GM12891 (cell line): ENCODE measurements around the gene PERCC1.

Experiments used
- DNase-seq: peaks from one replicate; pipeline ENCODE4 v3.0.0; 2011; ENCODE audit warnings: low spot score; ENCODE audit not compliant: insufficient read length
- FAIRE-seq: peaks from 2 replicates; lab custom pipeline; 2011; peaks lifted over from hg19 to GRCh38; lab: Jason Lieb, UNC
- PAX5 ChIP-seq: IDR thresholded peaks from 2 replicates; pipeline ENCODE4 v1.6.1; 2011; ENCODE audit warnings: low read length, moderate library complexity, mild to moderate bottlenecking; ENCODE audit not compliant: insufficient read depth, severe bottlenecking
- POLR2A ChIP-seq: IDR thresholded peaks from 2 replicates; pipeline ENCODE4 v1.6.1; 2011; ENCODE audit warnings: low read depth, low read length, control low read depth
- POLR2AphosphoS5 ChIP-seq: IDR thresholded peaks from 2 replicates; pipeline ENCODE4 v1.6.1; 2011; ENCODE audit warnings: low read depth, low read length, control low read depth
- POU2F2 ChIP-seq: IDR thresholded peaks from 2 replicates; pipeline ENCODE4 v1.6.1; 2011; ENCODE audit warnings: low read depth, mild to moderate bottlenecking, control low read depth, low read length, moderate library complexity
- SPI1 ChIP-seq: IDR thresholded peaks from 2 replicates; pipeline ENCODE4 v1.6.1; 2011; ENCODE audit warnings: low read depth, low read length, control low read depth
- TAF1 ChIP-seq: IDR thresholded peaks from 2 replicates; pipeline ENCODE4 v1.6.1; 2011; ENCODE audit warnings: low read depth, low read length, control low read depth

PERCC1 gene

DNA sequence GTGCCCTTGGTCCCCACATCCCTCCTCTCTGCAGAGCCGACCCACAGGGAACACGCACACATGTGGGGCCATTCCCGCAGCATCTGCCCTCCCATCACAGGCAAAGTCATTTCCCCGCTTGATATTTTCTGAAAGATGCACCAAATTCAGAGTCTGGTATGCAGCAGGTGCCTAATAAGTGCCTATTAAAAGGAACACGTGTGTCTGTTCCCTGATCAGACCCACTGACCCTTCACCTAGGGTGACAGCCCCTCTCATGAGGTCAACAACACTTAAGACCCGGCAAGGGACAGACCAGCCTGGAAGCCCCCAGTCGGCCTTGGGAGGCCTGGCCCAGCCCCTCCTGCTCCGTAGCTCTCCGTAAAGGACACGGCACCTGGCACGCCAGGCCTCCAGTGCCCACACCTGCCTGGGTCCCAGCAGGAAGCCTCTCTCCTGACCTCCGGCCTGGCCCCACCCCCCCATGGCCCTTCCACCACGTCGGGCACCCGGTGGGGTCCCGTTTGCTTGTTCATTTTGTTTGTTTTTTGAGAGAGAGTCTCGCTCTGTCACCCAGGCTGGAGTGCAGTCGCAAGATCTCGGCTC, 36.4 kb upstream of the PERCC1 start:
- FAIRE-seq (no peak), DNase-seq (no peak)
- no peak for TF ChIP-seq POU2F2
- no peak for TF ChIP-seq TAF1
- TF ChIP-seq POLR2A: no peak
- TF ChIP-seq POLR2AphosphoS5: no peak
- TF ChIP-seq PAX5: no peak
- TF ChIP-seq SPI1: no peak

DNA sequence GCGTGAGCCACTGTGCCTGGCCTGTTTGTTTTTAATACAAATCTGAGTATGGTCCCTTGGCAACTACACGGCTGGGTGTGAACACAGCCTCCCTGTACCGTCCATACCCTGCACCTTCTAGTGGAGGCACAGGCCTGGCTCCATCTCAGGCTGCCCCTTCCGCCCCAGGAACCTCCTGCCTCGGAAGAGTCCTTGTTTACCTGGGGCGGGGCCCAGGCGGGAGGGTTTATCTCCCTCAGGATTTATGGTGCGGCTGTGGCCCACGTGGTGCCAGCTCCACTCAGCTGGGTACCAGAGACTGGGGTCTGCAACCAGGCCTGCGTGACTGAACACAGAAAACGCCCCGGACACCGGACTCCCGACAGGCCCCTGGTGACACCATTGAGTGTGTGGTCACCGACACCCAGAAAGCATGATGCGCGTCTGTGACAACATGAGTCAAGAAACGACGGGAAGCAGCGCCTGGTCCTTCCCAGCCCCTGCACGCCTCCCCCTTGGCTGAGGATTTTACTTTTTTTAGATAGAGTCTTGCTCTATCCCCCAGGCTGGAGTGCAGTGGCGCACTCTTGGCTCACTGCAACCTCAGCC, 35.3 kb upstream of the PERCC1 start:
- TF ChIP-seq TAF1 (no peak), POLR2A (no peak), POU2F2 (no peak), POLR2AphosphoS5 (no peak), PAX5 (no peak), SPI1 (no peak)
- FAIRE-seq (no peak), DNase-seq (no peak)

DNA sequence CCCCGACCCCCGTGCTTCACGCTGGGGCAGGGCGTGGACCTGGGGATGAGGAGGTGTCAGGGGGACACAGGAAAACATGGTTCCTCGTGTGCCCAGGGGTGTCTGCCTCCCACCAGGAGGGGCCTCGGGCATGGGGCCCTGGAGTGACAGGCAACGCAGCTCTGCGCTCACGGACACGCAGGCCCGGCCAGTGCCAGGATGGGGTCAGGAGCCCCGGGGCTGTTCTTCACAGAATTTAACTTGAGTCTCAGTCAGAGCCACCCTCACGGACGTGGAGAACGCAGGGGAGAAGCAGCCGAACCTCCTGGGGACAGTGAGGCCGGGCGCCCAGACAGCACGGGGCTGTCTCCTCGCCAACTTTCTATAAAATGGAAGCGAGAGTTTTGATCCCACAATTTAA, 33.1 kb upstream of the PERCC1 start:
- DNase-seq: no peak
- no peak for TF ChIP-seq TAF1
- no peak for FAIRE-seq

DNA sequence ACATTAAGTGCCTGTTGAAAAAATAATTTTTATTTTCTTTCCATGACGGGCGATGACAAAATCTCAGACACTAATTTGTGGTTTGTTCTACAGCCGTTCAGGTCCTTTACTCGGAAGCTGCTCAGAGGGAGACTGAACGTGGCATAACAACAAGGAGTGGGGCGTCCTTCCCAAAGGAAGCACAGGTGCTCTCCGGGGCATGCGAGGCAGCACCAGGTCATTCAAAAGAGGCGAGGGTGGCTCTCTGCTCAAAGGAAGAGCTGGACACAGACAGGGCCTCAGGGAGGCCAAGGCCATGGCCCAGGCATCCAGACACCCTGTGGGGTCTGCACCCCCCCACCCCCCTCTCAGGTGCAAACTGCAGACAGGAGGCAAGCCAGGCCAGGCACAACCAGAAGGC, 32.5 kb upstream of the PERCC1 start:
- FAIRE-seq (no peak), DNase-seq (no peak)
- TF ChIP-seq PAX5 (no peak), TAF1 (no peak), SPI1 (no peak), POU2F2 (no peak), POLR2A (no peak), POLR2AphosphoS5 (no peak)

GRCh38 chr16:1398826-1399581, 31.9 kb upstream of the PERCC1 start:
- FAIRE-seq: no peak
- DNase-seq: no peak
- TF ChIP-seq POLR2AphosphoS5 (no peak), TAF1 (no peak), SPI1 (no peak)

DNA sequence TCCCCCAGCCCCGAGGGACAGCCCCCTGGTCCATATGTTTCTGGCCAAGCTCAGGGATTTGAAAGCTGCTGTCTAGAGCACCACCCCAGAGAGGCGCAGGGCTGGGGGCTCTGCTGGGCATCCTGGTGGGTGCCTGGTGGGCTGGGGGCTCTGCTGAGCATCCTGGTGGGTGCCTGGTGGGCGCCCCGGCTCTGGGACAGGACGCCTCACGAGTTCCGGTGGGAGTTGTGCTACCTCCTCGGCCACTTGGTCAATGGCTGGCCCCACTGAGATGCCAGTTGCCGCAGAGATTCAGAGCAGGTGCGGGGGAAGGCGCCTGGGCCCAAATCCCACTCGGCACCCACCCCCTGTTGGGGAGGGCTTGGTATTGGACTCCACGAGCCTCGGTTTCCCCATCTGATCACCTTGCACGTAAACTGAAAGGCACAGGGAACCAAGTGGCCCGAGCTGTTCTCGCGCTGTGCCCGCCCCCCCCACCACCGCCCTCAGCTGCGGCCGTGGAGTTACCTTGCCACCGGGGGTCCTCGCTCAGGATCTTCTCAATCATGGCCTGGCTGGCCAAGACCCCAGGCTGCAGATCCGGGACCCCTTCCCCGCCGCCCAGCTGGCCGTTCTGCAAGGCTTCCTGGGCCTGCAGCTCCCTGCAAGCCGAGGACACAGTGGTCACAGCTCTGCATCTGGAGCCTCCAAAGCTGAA, 29.7 kb upstream of the PERCC1 start:
- DNase-seq (no peak), FAIRE-seq (no peak)
- TF ChIP-seq SPI1 (no peak), PAX5 (no peak), TAF1 (no peak), POLR2AphosphoS5 (no peak), POLR2A (no peak), POU2F2 (no peak)

GRCh38 chr16:1401758-1402154, 29.1 kb upstream of the PERCC1 start:
- no peak for DNase-seq
- TF ChIP-seq SPI1 (no peak), TAF1 (no peak), POLR2AphosphoS5 (no peak), POU2F2 (no peak), PAX5 (no peak), POLR2A (no peak)
- FAIRE-seq: no peak

- DNase-seq: no peak
- no peak for TF ChIP-seq POU2F2
- TF ChIP-seq POLR2A: no peak
- no peak for TF ChIP-seq PAX5
- no peak for TF ChIP-seq TAF1
- no peak for TF ChIP-seq SPI1
- no peak for TF ChIP-seq POLR2AphosphoS5
- FAIRE-seq: no peak
Observed at GRCh38 chr16:1403036-1403435, 27.8 kb upstream of the PERCC1 start.

- no peak for FAIRE-seq
- TF ChIP-seq TAF1 (no peak), PAX5 (no peak), POLR2AphosphoS5 (no peak)
- DNase-seq: no peak
Observed at GRCh38 chr16:1403733-1404132, 27.1 kb upstream of the PERCC1 start.
